ENCODE results near the gene ZNF277.

The ZNF277 gene

GRCh38 chr7:112162142-112162766, 44.2 kb upstream of the ZNF277 start:
- TF ChIP-seq CTCF (IDR thresholded peaks at IDR 0.05; ENCODE audit: insufficient read depth, low read depth, low read length, missing control alignments) = no peak
- DNase-seq (ENCODE audit: low read depth) = no peak
- H3K4me3 ChIP-seq (ENCODE audit: low read depth, low read length) = no peak overlapping the region

GRCh38 chr7:112162784-112163506, 43.5 kb upstream of the ZNF277 start:
- no peak overlapping the region for H3K4me3 ChIP-seq (ENCODE audit: low read depth, low read length)
- TF ChIP-seq CTCF (IDR thresholded peaks at IDR 0.05; ENCODE audit: insufficient read depth, low read depth, low read length, missing control alignments) = no peak
- DNase-seq (ENCODE audit: low read depth) = no peak

- no peak for DNase-seq (ENCODE audit: low read depth)
- TF ChIP-seq CTCF (IDR thresholded peaks at IDR 0.05; ENCODE audit: insufficient read depth, low read depth, low read length, missing control alignments) = no peak
- no peak overlapping the region for H3K4me3 ChIP-seq (ENCODE audit: low read depth, low read length)
These were observed 39.3 kb upstream of the ZNF277 start for GRCh38 chr7:112167147-112167546.

- DNase-seq (ENCODE audit: low read depth) = no peak
- H3K4me3 ChIP-seq (ENCODE audit: low read depth, low read length) = no peak overlapping the region
- no peak for TF ChIP-seq CTCF (IDR thresholded peaks at IDR 0.05; ENCODE audit: insufficient read depth, low read depth, low read length, missing control alignments)
These were observed 37.6 kb upstream of the ZNF277 start for GRCh38 chr7:112168915-112169314.

- H3K4me3 ChIP-seq (ENCODE audit: low read depth, low read length) = no peak overlapping the region
- no peak for TF ChIP-seq CTCF (IDR thresholded peaks at IDR 0.05; ENCODE audit: insufficient read depth, low read depth, low read length, missing control alignments)
- DNase-seq (ENCODE audit: low read depth) = no peak
These were observed 34.8 kb upstream of the ZNF277 start for GRCh38 chr7:112171673-112172072.

GRCh38 chr7:112172870-112173567, 33.5 kb upstream of the ZNF277 start:
- TF ChIP-seq CTCF (IDR thresholded peaks at IDR 0.05; ENCODE audit: insufficient read depth, low read depth, low read length, missing control alignments) = no peak
- DNase-seq (ENCODE audit: low read depth) = no peak
- no peak overlapping the region for H3K4me3 ChIP-seq (ENCODE audit: low read depth, low read length)
